Endothelial cell (in vitro differentiated cells): ENCODE results near the gene CDHR5. TPM values are rescaled to one million over a fixed set of nuclear protein-coding genes. Genes with fewer than 3 reads are reported as not detected.
"Not testable (repeated sequence)": the region's sequence is repeated elsewhere in the genome, so short reads cannot be mapped to it uniquely, and the experiment has no call there.

Experiments used
- DNase-seq: peaks from one replicate; pipeline ENCODE4 v3.0.0; 2021; ENCODE audit warnings: low spot score
- H3K27ac Mint-ChIP-seq: one replicate; pipeline ENCODE4 v1.8.0; 2021; ENCODE audit warnings: mixed read lengths, inconsistent platforms; ENCODE audit not compliant: unreplicated experiment
- H3K27me3 Mint-ChIP-seq: one replicate; pipeline ENCODE4 v1.8.0; 2021; ENCODE audit warnings: mild to moderate bottlenecking, moderate library complexity, mixed read lengths, inconsistent platforms; ENCODE audit not compliant: unreplicated experiment
- H3K36me3 Mint-ChIP-seq: one replicate; pipeline ENCODE4 v1.8.0; 2021; ENCODE audit warnings: mild to moderate bottlenecking, low read depth, mixed read lengths, inconsistent platforms; ENCODE audit not compliant: unreplicated experiment
- H3K4me1 Mint-ChIP-seq: one replicate; pipeline ENCODE4 v1.8.0; 2021; ENCODE audit warnings: mild to moderate bottlenecking, mixed read lengths, inconsistent platforms; ENCODE audit not compliant: unreplicated experiment
- H3K4me3 Mint-ChIP-seq: one replicate; pipeline ENCODE4 v1.8.0; 2021; ENCODE audit warnings: mild to moderate bottlenecking, mixed read lengths, inconsistent platforms; ENCODE audit not compliant: unreplicated experiment
- H3K9me3 Mint-ChIP-seq: one replicate; pipeline ENCODE4 v1.8.0; 2021; ENCODE audit warnings: mixed read lengths, inconsistent platforms; ENCODE audit not compliant: unreplicated experiment
- CTCF ChIP-seq: fragments of 200-600 bp; sonication (generic); IDR thresholded peaks from one replicate; pipeline ENCODE4 v1.5.0; 2021; ENCODE audit warnings: antibody characterized with exemption; ENCODE audit not compliant: unreplicated experiment
- total RNA-seq: library from RNA; stranded (reverse); fragmentation: NEBNext Ultra II Directional; extraction: Animal tissue kit (Norgen Biotek cat#: 25700); gene quantifications from one replicate; pipeline ENCODE4 v1.2.1, GENCODE V29; 2021; ENCODE audit not compliant: unreplicated experiment

CDHR5 gene
- total RNA-seq, 1 donor from 2014 or later: not detected

DNA sequence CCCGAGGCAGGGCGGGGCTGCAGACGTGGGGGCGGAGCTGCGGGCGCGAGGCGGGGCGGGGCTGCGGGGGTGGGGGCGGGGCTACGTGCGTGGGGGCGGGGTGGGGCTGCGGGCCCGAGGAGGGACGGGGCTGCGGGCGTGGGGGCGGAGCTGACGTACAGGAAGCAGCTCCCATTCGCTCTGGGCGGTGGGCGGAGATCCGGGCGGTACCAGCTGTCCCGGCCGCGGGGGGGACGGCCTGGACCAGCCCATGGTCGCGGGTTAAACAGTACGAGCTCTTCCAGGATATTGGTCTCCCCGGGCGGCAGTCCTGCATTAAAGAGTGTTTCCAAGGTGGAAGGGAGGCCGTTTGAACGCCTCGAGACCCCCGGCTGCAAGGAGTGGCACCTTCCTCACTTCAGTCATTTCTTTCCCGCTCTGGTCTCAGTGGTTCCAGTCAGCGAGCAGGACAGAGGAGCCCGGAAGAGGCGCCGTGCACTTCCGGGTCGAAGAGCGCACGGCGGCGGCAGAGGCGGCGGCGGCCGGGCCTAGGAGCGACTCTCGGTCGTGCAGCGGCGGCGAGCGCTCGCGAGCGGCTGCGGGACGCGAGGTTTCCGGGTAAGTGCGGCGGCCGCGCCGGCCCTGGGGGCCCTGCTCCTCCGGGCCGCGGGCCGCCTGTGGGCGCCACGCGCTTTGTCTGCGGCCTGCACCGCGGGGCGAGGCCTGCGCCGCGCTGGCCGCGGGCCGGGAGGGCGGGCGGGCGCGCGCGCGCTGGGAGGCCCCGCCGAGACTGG lies 48.6 kb downstream of the CDHR5 start, which contains the start of gene PHRF1:
Gene PHRF1 (plus strand): TSS at position 475 of the 773 bp plus-strand sequence. CDS start 5,043 bp downstream, outside the sequence.
- no peak for TF ChIP-seq CTCF
- peak; percentile 91 for DNase-seq
- Mint-ChIP-seq H3K27me3 (peaks cover 15% of the 10 kb centered on the region), H3K27ac (peak within 1 kb of the TSS; percentile 100), H3K4me1 (peaks cover 21% of the 10 kb centered on the region), H3K36me3 (peaks cover 7% of the 10 kb centered on the region), H3K4me3 (peak within 1 kb of the TSS; percentile 98), H3K9me3 (no peaks in the 10 kb centered on the region)

DNA sequence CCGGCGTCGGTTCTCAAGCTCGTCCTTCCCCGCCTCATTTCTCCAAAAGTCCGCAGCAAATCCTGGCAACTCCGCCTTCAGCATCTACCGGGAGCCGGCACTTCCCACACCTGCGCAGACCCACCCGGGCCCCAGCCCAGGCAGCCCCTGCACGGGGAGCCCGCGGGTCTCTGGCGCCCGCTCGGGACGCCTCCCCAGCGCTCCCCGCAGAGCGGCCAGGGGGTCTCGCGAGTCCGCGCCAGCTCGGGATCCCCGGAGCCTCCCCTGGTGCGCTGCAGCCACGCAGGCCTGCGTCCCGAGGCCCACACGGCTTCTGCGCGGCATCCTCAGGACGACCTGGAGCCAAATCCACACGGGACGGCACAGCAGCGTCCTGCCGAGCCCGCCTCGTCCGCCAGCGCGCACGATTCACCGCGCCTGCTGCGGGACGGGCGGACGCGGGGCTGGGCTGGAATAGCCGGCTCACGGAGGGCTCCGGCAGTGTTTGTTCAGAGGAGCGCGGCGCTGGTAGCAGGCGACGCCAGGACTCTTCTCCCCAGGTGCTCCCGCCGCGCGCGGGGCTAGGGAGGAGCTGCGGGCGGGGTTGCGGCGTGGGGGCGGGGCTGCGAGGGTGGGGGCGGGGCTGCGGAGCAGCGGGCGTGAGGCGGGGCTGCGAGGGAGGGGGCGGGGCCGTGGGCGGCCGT lies 49.3 kb downstream of the CDHR5 start:
- peaks cover 21% of the 10 kb centered on the region for H3K4me1 Mint-ChIP-seq
- peak overlapping the region; percentile 58 for H3K27ac Mint-ChIP-seq
- no peaks in the 10 kb centered on the region for H3K9me3 Mint-ChIP-seq
- DNase-seq: no peak
- H3K27me3 Mint-ChIP-seq: peaks cover 15% of the 10 kb centered on the region
- H3K4me3 Mint-ChIP-seq: peak overlapping the region; percentile 86
- H3K36me3 Mint-ChIP-seq: peaks cover 7% of the 10 kb centered on the region
- TF ChIP-seq CTCF: no peak

DNA sequence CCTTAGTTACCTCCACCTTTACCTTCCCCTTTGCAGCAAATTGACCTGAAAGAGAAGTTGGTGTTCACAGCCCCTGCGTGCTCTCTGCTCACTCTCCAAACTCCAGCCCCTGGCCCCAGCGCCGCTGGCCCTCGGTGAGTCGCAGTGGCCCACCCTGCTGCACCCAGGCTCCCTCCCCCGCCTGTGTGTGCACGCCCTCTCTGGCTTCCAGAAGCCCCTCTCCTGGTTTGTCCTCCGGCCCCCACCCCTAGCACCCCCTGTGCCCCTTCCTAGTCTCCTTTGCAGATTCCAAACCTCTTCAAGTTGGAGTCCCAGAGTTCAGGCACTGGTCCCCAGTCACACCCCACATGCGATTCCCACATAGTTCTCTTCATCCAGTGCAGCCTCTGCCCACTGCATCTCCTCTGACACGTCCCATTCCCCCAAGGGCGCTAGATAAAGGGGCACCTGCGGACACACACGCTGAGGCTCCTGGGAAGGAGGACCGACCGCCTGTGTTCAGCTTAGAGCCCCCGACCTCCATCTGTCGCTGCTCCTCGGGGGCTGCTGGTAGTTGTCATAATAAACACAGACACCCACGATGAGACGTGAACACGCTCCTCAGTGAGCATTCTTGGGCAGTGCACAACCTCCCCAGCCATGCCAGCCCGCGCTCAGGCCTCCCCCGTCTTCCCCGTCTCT lies 50.0 kb downstream of the CDHR5 start:
- peaks cover 17% of the 10 kb centered on the region for H3K27me3 Mint-ChIP-seq
- no peak for DNase-seq
- H3K4me1 Mint-ChIP-seq: peaks cover 21% of the 10 kb centered on the region

DNA sequence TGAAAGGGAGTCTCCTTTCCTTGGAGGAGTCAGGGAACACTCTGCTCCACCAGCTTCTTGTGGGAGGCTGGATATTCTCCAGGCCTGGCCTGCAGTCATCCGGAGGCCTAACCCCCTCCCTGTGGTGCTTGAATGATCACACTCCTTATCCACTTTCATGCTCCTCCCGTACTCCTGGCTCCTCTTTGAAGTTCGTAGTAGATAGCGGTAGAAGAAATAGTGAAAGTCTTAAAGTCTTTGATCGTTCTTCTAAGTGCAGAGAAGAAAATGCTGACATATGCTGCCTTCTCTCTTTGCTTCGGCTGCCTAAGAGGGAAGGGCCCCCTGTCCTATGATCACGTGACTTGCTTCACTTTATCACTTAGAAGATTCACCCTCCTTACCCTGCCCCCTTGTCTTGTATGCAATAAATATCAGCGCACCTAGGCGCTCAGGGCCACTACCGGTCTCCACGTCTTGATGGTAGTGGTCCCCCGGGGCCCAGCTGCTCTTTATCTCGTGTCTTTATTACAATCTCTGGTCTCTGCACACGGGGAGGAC lies 50.7 kb downstream of the CDHR5 start:
- DNase-seq, H3K4me3 Mint-ChIP-seq, H3K36me3 Mint-ChIP-seq, H3K9me3 Mint-ChIP-seq, H3K27ac Mint-ChIP-seq: not testable (repeated sequence)
- peaks cover 16% of the 10 kb centered on the region for H3K4me1 Mint-ChIP-seq
- H3K27me3 Mint-ChIP-seq: peaks cover 19% of the 10 kb centered on the region

More for the DNA sequence above, 50.0 kb downstream of the CDHR5 start:
- peak overlapping the region; percentile 86 for H3K4me3 Mint-ChIP-seq
- H3K36me3 Mint-ChIP-seq: peaks cover 7% of the 10 kb centered on the region
- peak overlapping the region; percentile 58 for H3K27ac Mint-ChIP-seq
- H3K9me3 Mint-ChIP-seq: no peaks in the 10 kb centered on the region
- no peak for TF ChIP-seq CTCF

GRCh38 chr11:573146-573759 lies 51.5 kb downstream of the CDHR5 start:
- TF ChIP-seq CTCF: no peak
- H3K27me3 Mint-ChIP-seq: peaks cover 19% of the 10 kb centered on the region
- H3K36me3 Mint-ChIP-seq: peaks cover 7% of the 10 kb centered on the region
- no peaks in the 10 kb centered on the region for H3K9me3 Mint-ChIP-seq
- H3K4me1 Mint-ChIP-seq: peaks cover 16% of the 10 kb centered on the region
- DNase-seq: no peak
- no peak overlapping the region for H3K4me3 Mint-ChIP-seq
- H3K27ac Mint-ChIP-seq: no peak overlapping the region
